22Rv1 (cell line): ENCODE results near the gene AKNA.

ENCODE experiments used
- H3K27ac ChIP-seq: fragments of 450-650 bp; 2 replicates; pipeline ENCODE4 v1.5.1; 2017
- ZFX ChIP-seq: fragments of 450-650 bp; IDR thresholded peaks from 2 replicates; pipeline ENCODE4 v1.6.1; 2017; ENCODE audit warnings: antibody characterized with exemption, borderline replicate concordance
- TF ChIP-seq, protein P1 (sequence below): fragments of 450-650 bp; IDR thresholded peaks from 2 replicates; pipeline ENCODE4 v1.5.1; 2017; ENCODE audit warnings: mild to moderate bottlenecking

The AKNA gene

DNA sequence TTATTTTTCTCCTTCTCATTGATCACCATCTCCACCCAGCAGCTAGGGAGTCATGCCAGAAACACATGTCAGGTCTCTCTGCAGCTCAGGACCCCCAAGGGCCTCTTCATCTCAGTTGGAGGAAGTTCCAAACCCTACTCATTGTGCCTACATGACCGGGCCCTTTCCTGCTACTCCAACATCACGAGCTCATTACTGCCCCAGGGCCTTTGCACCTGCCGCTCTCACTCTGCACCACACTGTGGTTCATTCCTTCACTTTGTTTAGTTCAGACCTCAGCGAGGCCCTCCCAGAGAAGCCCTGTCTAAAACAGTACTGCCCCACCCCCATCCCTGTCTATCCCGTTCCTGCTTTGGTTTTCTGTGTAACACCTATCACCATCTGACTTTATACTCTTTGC, 22.1 kb upstream of the AKNA start:
- no peak for TF ChIP-seq ZFX
- TF ChIP-seq, protein P1, sequence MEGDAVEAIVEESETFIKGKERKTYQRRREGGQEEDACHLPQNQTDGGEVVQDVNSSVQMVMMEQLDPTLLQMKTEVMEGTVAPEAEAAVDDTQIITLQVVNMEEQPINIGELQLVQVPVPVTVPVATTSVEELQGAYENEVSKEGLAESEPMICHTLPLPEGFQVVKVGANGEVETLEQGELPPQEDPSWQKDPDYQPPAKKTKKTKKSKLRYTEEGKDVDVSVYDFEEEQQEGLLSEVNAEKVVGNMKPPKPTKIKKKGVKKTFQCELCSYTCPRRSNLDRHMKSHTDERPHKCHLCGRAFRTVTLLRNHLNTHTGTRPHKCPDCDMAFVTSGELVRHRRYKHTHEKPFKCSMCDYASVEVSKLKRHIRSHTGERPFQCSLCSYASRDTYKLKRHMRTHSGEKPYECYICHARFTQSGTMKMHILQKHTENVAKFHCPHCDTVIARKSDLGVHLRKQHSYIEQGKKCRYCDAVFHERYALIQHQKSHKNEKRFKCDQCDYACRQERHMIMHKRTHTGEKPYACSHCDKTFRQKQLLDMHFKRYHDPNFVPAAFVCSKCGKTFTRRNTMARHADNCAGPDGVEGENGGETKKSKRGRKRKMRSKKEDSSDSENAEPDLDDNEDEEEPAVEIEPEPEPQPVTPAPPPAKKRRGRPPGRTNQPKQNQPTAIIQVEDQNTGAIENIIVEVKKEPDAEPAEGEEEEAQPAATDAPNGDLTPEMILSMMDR: no peak
- H3K27ac ChIP-seq: no peak overlapping the region

GRCh38 chr9:114409103-114409780, 21.5 kb upstream of the AKNA start:
- H3K27ac ChIP-seq: no peak overlapping the region
- TF ChIP-seq, protein P1: no peak
- no peak for TF ChIP-seq ZFX

DNA sequence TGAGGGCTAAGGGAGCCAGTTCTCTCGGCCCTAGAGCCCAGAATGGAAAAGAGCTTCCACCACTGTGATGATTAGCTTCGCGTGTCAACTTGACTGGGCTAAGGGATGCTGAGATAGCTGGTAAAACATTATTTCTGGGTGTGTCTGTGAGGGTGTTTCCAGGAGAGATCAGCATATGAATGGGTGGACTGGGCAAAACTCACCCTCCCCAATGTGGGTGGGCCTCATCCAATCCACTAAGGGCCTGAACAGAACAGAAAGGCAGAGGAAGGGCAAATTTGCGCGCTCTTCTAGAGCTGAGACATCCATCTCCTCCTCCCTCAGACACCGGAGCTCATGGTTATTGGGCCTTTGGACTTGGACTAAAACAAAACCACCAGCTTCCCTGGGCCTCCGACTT, 20.9 kb upstream of the AKNA start:
- H3K27ac ChIP-seq: no peak overlapping the region
- TF ChIP-seq ZFX: no peak
- TF ChIP-seq, protein P1: no peak

DNA sequence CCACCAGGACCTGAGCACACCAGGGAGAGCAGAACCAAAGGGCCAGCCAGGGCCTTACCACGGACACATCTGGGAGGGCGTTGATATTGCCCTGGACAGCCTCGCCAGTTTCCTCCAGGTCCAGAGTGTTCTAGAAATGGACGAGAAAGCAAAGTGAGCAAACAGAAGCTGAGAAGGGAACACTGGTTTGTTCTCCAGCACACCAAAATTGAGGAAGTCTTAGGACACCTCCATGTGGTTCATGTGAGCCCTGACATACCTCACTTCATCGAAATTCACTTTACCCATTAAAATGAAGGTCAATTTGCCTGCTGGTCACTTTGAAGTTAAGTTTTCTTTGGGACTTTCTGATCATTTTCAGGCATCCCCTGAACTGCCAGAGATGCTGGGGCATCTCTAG, 20.1 kb upstream of the AKNA start:
- TF ChIP-seq, protein P1: no peak
- no peak for TF ChIP-seq ZFX

GRCh38 chr9:114406441-114406840, 18.7 kb upstream of the AKNA start:
- H3K27ac ChIP-seq: no peak overlapping the region
- TF ChIP-seq ZFX: no peak
- TF ChIP-seq, protein P1: no peak

More for the DNA sequence above, 20.1 kb upstream of the AKNA start:
- H3K27ac ChIP-seq: no peak overlapping the region

DNA sequence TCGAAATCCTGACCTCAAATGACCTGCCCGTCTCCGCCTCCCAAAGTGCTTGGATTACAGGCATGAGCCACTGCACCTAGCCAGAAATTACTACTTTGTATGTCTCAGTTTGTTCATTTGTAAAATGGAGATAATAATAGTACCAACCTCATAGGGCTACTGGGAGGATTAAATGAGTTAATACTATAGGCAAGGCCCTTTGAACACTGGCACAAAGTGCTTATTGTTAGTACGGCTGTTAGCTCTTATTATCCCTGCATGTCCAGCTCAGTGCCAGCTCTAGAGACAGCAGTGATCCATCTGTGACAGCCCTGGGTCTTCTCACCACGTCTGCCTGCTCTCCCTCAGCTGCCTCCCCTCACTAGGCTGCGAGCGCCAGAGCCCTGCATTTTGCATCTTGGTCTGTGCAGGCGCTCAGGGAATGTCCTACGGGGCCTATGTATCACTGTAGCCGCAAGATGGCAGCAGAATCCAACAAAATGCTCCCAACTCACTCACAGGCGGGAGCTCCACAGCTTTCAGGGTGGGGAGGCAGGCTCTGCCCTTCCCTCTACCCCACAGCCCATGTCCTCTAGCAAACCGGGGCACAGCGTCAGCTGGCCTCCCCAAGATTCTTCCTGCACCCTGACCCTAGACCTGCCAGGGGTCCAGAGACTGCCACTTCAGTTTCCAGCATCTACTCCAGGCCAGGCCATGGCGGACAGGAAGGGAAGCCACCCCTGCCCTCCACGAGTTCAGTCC, 17.7 kb upstream of the AKNA start:
- no peak overlapping the region for H3K27ac ChIP-seq
- TF ChIP-seq, protein P1: peak; percentile 87
- TF ChIP-seq ZFX: no peak

GRCh38 chr9:114404531-114404930, 16.7 kb upstream of the AKNA start:
- TF ChIP-seq, protein P1: no peak
- TF ChIP-seq ZFX: no peak

More at GRCh38 chr9:114404531-114404930, 16.7 kb upstream of the AKNA start:
- no peak overlapping the region for H3K27ac ChIP-seq
